ENCODE data around the gene AKIRIN2.
"Not testable (repeated sequence)": the region's sequence is repeated elsewhere in the genome, so short reads cannot be mapped to it uniquely, and the experiment has no call there.

The AKIRIN2 gene

DNA sequence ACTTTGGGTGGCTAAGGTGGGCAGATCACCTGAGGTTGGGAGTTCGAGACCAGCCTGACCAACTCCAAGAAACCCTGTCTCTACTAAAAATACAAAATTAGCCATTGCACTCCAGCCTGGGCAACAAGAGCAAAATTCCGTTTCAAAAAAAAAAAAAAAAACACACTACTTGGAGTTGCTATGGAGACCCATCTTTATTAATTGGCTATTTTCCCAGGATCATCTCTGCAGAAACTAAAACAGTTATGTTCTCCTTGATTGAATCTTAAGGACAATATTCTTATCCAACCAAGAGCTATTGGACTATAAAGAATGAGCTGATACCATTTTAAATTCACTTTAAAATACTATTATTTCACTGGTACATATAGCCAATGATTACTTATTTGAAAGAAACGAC, 14.7 kb downstream of the AKIRIN2 start:
- no peak for DNase-seq (ENCODE audit: low read depth)
- in situ Hi-C loops (cut with HindIII; ENCODE audit: low sequenced_read_pairs): no loop called here
- TF ChIP-seq CTCF (IDR thresholded peaks at IDR 0.05; ENCODE audit: low read depth, low read length, missing control alignments): no peak
- H3K4me3 ChIP-seq (ENCODE audit: low read depth, low read length): no peak overlapping the region

- in situ Hi-C loops (cut with HindIII; ENCODE audit: low sequenced_read_pairs); DNase-seq (ENCODE audit: low read depth); H3K4me3 ChIP-seq (ENCODE audit: low read depth, low read length): not testable (repeated sequence)
Observed at GRCh38 chr6:87686636-87687205, 15.3 kb downstream of the AKIRIN2 start.

DNA sequence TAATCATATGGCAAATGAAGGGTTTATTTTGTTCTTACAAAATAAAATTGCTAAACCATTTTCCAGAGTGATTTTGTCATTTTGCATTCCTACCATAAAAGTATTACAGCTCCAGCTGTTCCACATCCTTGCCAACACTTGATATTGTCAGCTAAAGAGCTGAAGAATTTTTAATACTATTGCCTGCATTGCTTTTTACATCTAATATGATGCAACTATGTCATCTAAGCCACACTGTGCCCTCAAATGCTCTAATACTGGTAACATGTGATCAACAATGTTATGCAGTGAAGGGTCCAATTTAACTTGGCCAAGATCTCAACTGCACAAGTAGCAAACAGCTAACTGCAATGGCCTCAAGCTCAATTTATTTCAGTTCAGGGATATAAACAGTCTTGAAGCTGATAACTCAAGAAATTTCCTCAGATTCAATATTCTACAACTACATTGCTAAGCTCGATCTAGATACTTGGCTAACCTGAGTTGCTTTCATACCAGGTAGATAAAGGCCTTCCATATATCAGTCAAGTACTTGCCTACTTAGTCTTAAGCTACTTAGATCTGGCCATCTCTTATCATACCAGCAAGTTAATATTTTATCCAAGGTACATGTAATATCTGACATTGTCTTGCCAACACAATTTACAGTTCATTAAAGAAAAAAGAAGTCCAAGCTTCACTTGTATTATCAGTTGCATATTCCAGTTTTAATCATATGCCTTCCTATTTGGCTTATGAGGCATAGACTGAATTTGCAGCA, 17.0 kb downstream of the AKIRIN2 start:
- no peak for TF ChIP-seq CTCF (IDR thresholded peaks at IDR 0.05; ENCODE audit: low read depth, low read length, missing control alignments)
- DNase-seq (ENCODE audit: low read depth): no peak
- H3K4me3 ChIP-seq (ENCODE audit: low read depth, low read length): no peak overlapping the region
- in situ Hi-C loops (cut with HindIII; ENCODE audit: low sequenced_read_pairs): no loop called here

GRCh38 chr6:87683890-87684289, 18.1 kb downstream of the AKIRIN2 start:
- no peak for DNase-seq (ENCODE audit: low read depth)
- no peak for TF ChIP-seq CTCF (IDR thresholded peaks at IDR 0.05; ENCODE audit: low read depth, low read length, missing control alignments)
- H3K4me3 ChIP-seq (ENCODE audit: low read depth, low read length): no peak overlapping the region
- in situ Hi-C loops (cut with HindIII; ENCODE audit: low sequenced_read_pairs): no loop called here

DNA sequence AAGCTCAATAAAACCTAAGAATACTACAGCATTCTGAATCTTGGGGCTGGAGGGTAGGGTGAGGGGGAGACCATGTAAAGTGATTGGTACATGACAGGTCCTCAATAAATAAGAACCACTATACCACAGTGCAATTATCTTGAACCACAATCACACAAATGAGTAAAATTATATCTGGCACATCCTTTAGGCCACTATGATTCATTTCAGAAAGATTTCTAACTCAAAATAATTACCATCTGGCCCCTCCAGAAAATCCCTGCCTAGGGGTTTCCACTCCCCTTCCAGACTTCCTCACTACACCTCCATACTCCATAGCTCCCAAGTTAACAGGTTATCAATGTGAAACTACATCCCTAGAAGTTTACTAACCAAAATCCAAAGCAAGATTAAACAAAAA, 19.7 kb downstream of the AKIRIN2 start:
- in situ Hi-C loops (cut with HindIII; ENCODE audit: low sequenced_read_pairs): no loop called here
- TF ChIP-seq CTCF (IDR thresholded peaks at IDR 0.05; ENCODE audit: low read depth, low read length, missing control alignments): no peak
- no peak for DNase-seq (ENCODE audit: low read depth)
- H3K4me3 ChIP-seq (ENCODE audit: low read depth, low read length): no peak overlapping the region

DNA sequence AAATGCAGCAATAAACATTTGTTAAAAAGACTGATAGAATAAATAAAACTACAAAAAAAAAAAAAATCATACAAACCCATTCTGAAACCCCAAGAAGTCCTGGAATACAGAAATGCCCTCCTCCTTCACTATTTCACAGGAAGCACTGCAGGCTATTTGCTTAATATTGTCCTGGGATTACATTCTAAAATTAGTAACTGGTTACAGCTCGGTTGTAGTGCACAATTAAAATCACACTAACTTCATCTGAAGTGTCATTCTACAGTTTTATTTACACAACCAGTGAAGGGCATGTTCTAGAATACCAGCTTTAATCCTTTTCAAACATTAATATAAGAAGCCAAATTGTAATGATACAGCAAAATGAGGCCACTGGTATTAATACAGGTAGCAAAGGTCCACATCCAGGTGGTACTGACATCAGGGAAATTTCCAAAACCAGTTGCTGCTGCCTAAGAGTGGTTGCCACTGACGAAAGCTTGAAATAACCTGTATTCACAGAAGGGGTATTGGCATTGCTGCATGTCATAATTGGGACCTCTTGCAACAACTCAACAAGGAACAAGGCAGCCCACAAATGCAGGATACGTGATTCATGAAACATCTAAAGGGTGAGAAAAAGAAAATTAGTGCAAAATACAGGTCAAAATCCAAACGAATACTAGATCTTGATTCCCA, 26.9 kb downstream of the AKIRIN2 start:
- DNase-seq (ENCODE audit: low read depth): no peak
- in situ Hi-C loops (cut with HindIII; ENCODE audit: low sequenced_read_pairs): no loop called here
- H3K4me3 ChIP-seq (ENCODE audit: low read depth, low read length): no peak overlapping the region
- no peak for TF ChIP-seq CTCF (IDR thresholded peaks at IDR 0.05; ENCODE audit: low read depth, low read length, missing control alignments)

- in situ Hi-C loops (cut with HindIII; ENCODE audit: low sequenced_read_pairs): no loop called here
- TF ChIP-seq CTCF (IDR thresholded peaks at IDR 0.05; ENCODE audit: low read depth, low read length, missing control alignments): no peak
- no peak for DNase-seq (ENCODE audit: low read depth)
- no peak overlapping the region for H3K4me3 ChIP-seq (ENCODE audit: low read depth, low read length)
Observed at GRCh38 chr6:87674290-87674689, 27.7 kb downstream of the AKIRIN2 start.
